GM23338 (cell line): ENCODE measurements around the gene ACTR1A.

Source experiments
- CREB1 ChIP-seq: fragments of 250-450 bp; sonication (Bioruptor Pico); IDR thresholded peaks from 2 replicates; pipeline ENCODE4 v1.5.0; 2020; ENCODE audit warnings: low read depth, mild to moderate bottlenecking, moderate library complexity
- EZH2 ChIP-seq: fragments of 200-600 bp; sonication (generic); IDR thresholded peaks from one replicate; pipeline ENCODE4 v1.8.0; 2017; ENCODE audit warnings: antibody characterized with exemption, mild to moderate bottlenecking, low read depth; ENCODE audit not compliant: unreplicated experiment
- EZH2phosphoT487 ChIP-seq: fragments of 200-600 bp; sonication (generic); IDR thresholded peaks from one replicate; pipeline ENCODE4 v1.8.1; 2018; ENCODE audit warnings: antibody characterized with exemption; ENCODE audit not compliant: unreplicated experiment
- JUNB ChIP-seq: IDR thresholded peaks from one replicate; pipeline ENCODE4 v1.6.1; 2016; ENCODE audit warnings: antibody characterized with exemption; ENCODE audit not compliant: unreplicated experiment
- NANOG ChIP-seq: IDR thresholded peaks from 2 replicates; pipeline ENCODE4 v1.6.1; 2016; ENCODE audit warnings: antibody characterized with exemption, borderline replicate concordance
- POLR2AphosphoS5 ChIP-seq: IDR thresholded peaks from 2 replicates; pipeline ENCODE4 v1.6.1; 2016; ENCODE audit warnings: antibody characterized with exemption, low read depth
- ZNF114 ChIP-seq: fragments of 250-450 bp; sonication (Bioruptor Pico); IDR thresholded peaks from 2 replicates; pipeline ENCODE4 v1.5.0; 2020; ENCODE audit warnings: mild to moderate bottlenecking, moderate library complexity
- TF ChIP-seq, protein P1 (sequence below), 2 experiments: fragments of 200-600 bp in 1 of 2; sonication (generic) in 1 of 2; conservative IDR thresholded peaks; 2 replicates each; pipeline versions ENCODE4 v1.5.1 to v1.6.1; 2016 to 2017; ENCODE audit warnings: antibody characterized with exemption in 2 of 2, low read depth in 2 of 2, mild to moderate bottlenecking in 2 of 2, moderate library complexity in 1 of 2
- TF ChIP-seq, protein P2 (sequence below): IDR thresholded peaks from one replicate; pipeline ENCODE4 v1.6.1; 2018; ENCODE audit warnings: antibody characterized with exemption; ENCODE audit not compliant: unreplicated experiment
- TF ChIP-seq, protein P3 (sequence below): IDR thresholded peaks from 2 replicates; pipeline ENCODE4 v1.6.1; 2016; ENCODE audit warnings: antibody characterized with exemption

DNA sequence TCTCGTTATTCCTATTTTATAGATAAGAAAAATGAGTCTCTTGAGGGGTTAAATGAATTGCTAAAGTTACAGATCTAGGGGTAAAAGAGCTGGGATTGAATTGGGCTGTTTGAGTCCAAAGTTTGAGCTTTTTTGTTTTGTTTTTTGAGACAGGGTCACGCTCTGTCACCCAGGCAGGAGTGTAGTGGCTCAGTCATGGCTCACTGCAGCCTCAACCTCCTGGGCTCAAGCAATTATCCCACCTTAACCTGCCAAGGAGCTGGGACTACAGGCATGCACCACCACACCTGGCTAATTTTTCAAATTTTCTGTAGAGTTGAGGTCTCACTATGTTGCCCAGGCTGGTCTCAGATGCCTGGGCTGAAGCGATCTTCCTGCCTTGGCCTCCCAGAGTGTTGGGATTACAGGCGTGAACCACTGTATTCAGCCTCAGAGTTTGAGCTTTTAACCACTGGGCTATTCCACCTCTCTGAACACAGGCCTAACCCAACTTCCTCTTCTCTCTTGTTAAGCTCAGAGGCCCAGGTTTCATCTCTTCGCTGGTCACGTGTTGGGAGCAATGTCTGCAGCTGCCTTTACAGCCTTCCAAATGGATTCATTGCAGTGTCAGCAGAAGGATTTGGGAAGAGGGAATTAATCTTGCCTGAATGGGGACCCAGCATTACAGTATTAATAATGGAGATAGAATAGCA is 9.2 kb upstream of the ACTR1A start:
- TF ChIP-seq CREB1 (no peak), EZH2phosphoT487 (no peak), EZH2 (no peak), POLR2AphosphoS5 (no peak), JUNB (no peak), ZNF114 (no peak), NANOG (no peak)
- TF ChIP-seq, protein P1, sequence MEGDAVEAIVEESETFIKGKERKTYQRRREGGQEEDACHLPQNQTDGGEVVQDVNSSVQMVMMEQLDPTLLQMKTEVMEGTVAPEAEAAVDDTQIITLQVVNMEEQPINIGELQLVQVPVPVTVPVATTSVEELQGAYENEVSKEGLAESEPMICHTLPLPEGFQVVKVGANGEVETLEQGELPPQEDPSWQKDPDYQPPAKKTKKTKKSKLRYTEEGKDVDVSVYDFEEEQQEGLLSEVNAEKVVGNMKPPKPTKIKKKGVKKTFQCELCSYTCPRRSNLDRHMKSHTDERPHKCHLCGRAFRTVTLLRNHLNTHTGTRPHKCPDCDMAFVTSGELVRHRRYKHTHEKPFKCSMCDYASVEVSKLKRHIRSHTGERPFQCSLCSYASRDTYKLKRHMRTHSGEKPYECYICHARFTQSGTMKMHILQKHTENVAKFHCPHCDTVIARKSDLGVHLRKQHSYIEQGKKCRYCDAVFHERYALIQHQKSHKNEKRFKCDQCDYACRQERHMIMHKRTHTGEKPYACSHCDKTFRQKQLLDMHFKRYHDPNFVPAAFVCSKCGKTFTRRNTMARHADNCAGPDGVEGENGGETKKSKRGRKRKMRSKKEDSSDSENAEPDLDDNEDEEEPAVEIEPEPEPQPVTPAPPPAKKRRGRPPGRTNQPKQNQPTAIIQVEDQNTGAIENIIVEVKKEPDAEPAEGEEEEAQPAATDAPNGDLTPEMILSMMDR (conservative IDR thresholded peaks at IDR 0.05; ENCODE audit: low read depth in 2 of 2) = no peak
- TF ChIP-seq, protein P2, sequence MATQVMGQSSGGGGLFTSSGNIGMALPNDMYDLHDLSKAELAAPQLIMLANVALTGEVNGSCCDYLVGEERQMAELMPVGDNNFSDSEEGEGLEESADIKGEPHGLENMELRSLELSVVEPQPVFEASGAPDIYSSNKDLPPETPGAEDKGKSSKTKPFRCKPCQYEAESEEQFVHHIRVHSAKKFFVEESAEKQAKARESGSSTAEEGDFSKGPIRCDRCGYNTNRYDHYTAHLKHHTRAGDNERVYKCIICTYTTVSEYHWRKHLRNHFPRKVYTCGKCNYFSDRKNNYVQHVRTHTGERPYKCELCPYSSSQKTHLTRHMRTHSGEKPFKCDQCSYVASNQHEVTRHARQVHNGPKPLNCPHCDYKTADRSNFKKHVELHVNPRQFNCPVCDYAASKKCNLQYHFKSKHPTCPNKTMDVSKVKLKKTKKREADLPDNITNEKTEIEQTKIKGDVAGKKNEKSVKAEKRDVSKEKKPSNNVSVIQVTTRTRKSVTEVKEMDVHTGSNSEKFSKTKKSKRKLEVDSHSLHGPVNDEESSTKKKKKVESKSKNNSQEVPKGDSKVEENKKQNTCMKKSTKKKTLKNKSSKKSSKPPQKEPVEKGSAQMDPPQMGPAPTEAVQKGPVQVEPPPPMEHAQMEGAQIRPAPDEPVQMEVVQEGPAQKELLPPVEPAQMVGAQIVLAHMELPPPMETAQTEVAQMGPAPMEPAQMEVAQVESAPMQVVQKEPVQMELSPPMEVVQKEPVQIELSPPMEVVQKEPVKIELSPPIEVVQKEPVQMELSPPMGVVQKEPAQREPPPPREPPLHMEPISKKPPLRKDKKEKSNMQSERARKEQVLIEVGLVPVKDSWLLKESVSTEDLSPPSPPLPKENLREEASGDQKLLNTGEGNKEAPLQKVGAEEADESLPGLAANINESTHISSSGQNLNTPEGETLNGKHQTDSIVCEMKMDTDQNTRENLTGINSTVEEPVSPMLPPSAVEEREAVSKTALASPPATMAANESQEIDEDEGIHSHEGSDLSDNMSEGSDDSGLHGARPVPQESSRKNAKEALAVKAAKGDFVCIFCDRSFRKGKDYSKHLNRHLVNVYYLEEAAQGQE = no peak
- TF ChIP-seq, protein P3, sequence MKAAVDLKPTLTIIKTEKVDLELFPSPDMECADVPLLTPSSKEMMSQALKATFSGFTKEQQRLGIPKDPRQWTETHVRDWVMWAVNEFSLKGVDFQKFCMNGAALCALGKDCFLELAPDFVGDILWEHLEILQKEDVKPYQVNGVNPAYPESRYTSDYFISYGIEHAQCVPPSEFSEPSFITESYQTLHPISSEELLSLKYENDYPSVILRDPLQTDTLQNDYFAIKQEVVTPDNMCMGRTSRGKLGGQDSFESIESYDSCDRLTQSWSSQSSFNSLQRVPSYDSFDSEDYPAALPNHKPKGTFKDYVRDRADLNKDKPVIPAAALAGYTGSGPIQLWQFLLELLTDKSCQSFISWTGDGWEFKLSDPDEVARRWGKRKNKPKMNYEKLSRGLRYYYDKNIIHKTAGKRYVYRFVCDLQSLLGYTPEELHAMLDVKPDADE = no peak
